SK-N-MC (cell line): Measurements from ENCODE around the gene FAHD2B.
"Not testable (repeated sequence)": the region's sequence is repeated elsewhere in the genome, so short reads cannot be mapped to it uniquely, and the experiment has no call there.

ENCODE experiments used
- EZH2 ChIP-seq: fragments of 200-600 bp; sonication (generic); IDR thresholded peaks from one replicate; pipeline ENCODE4 v1.6.1; 2017; ENCODE audit warnings: antibody characterized with exemption
- POLR2AphosphoS5 ChIP-seq: IDR thresholded peaks from 2 replicates; pipeline ENCODE4 v1.6.1; 2012; ENCODE audit warnings: mild to moderate bottlenecking, low read depth, low read length, borderline replicate concordance

GRCh38 chr2:97112320-97113049 is 17.8 kb upstream of the FAHD2B start:
- not testable (repeated sequence) for TF ChIP-seq POLR2AphosphoS5, EZH2
